Endothelial cell of hepatic sinusoid (primary cell): Measurements from ENCODE around the gene SYCP3.

ENCODE experiments used
- in situ Hi-C: cut with HindIII; loops from 2 replicates; pipeline ENCODE4 v1.10.0; 2017; ENCODE audit warnings: low sequenced_read_pairs

SYCP3 gene

GRCh38 chr12:101738920-101739665 lies at the start of gene SYCP3:
TSS of gene SYCP3 (minus strand) at chr12:101739462. CDS start at chr12:101737935, 1,527 bp downstream.
- in situ Hi-C loops = no loop called here

GRCh38 chr12:101785671-101786070 lies 46.4 kb upstream of the SYCP3 start:
- in situ Hi-C loops = no loop called here

- in situ Hi-C loops = no loop called here
These were observed 45.1 kb upstream of the SYCP3 start for GRCh38 chr12:101784376-101784775.

GRCh38 chr12:101783838-101784237 lies 44.6 kb upstream of the SYCP3 start:
- in situ Hi-C loops = no loop called here

GRCh38 chr12:101783150-101783549 lies 43.9 kb upstream of the SYCP3 start:
- in situ Hi-C loops = no loop called here

- in situ Hi-C loops = no loop called here
These were observed 43.0 kb upstream of the SYCP3 start for GRCh38 chr12:101782273-101782731.

- in situ Hi-C loops = no loop called here
These were observed 42.6 kb upstream of the SYCP3 start for GRCh38 chr12:101781834-101782233.

- in situ Hi-C loops = no loop called here
These were observed 41.3 kb upstream of the SYCP3 start for GRCh38 chr12:101780599-101780998.

- in situ Hi-C loops = no loop called here
These were observed 40.4 kb upstream of the SYCP3 start for GRCh38 chr12:101779626-101780025.

- in situ Hi-C loops = no loop called here
These were observed 39.9 kb upstream of the SYCP3 start for GRCh38 chr12:101779200-101779599.

- in situ Hi-C loops = no loop called here
These were observed 38.7 kb upstream of the SYCP3 start for GRCh38 chr12:101777978-101778377.

GRCh38 chr12:101777485-101777884 lies 38.2 kb upstream of the SYCP3 start:
- in situ Hi-C loops = no loop called here

GRCh38 chr12:101775816-101776215 lies 36.6 kb upstream of the SYCP3 start:
- in situ Hi-C loops = no loop called here

- in situ Hi-C loops = loop anchor here (5.0 kb wide), 1 partner anchor 64 kb away; no protein-coding TSS in a partner anchor
These were observed 34.4 kb upstream of the SYCP3 start for GRCh38 chr12:101773650-101774162.

- in situ Hi-C loops = loop anchor here (5.0 kb wide), 1 partner anchor 65 kb away; no protein-coding TSS in a partner anchor
These were observed 32.9 kb upstream of the SYCP3 start for GRCh38 chr12:101772012-101772775.

GRCh38 chr12:101769865-101770264 lies 30.6 kb upstream of the SYCP3 start:
- in situ Hi-C loops = loop anchor here (5.0 kb wide), 1 partner anchor 67 kb away; no protein-coding TSS in a partner anchor

- in situ Hi-C loops = no loop called here
These were observed 29.5 kb upstream of the SYCP3 start for GRCh38 chr12:101768781-101769180.

- in situ Hi-C loops = no loop called here
These were observed 28.3 kb upstream of the SYCP3 start for GRCh38 chr12:101767537-101767936.

- in situ Hi-C loops = no loop called here
These were observed 25.0 kb upstream of the SYCP3 start for GRCh38 chr12:101764051-101764792.

GRCh38 chr12:101763246-101763931 lies 24.1 kb upstream of the SYCP3 start:
- in situ Hi-C loops = no loop called here
